Measurements from ENCODE around the gene ATP8A1. TPM values are rescaled to one million over a fixed set of nuclear protein-coding genes. Genes with fewer than 3 reads are reported as not detected.

The ATP8A1 gene
- total RNA-seq, 2 donors from 2014 or later = 17.9 to 18.7 TPM

GRCh38 chr4:42554072-42554471 lies 102.8 kb downstream of the ATP8A1 start:
- Histone ChIP-seq H3K27ac (ENCODE audit: low read depth, low read length) (no peak overlapping the region), H3K27me3 (ENCODE audit: control insufficient read depth, insufficient read depth, low read length, poor library complexity, severe bottlenecking) (no peaks in the 10 kb centered on the region), H3K36me3 (ENCODE audit: control insufficient read depth, insufficient read depth, low read length) (peaks cover 3% of the 10 kb centered on the region), H3K4me1 (ENCODE audit: control insufficient read depth, insufficient read depth, low read length) (no peaks in the 10 kb centered on the region), H3K4me3 (ENCODE audit: low read length) (no peak overlapping the region), H3K9me3 (ENCODE audit: control insufficient read depth, low read length) (no peaks in the 10 kb centered on the region), H3K9ac (ENCODE audit: extremely low read depth, low read length, poor library complexity, severe bottlenecking) (no peak overlapping the region)
- Mint-ChIP-seq H3K27ac (no peak overlapping the region), H3K4me3 (no peak overlapping the region), H3K4me1 (no peaks in the 10 kb centered on the region), H3K27me3 (ENCODE audit: insufficient read depth) (no peaks in the 10 kb centered on the region), H3K9me3 (no peaks in the 10 kb centered on the region), H3K36me3 (ENCODE audit: low read depth) (peaks cover 12% of the 10 kb centered on the region)
- no peak for TF ChIP-seq CTCF (conservative IDR thresholded peaks at IDR 0.05)
- WGBS, 2 experiments (ENCODE audit: insufficient coverage in 1 of 2, insufficient read length in 1 of 2) = 95 to 96% methylated on average over 3 of the region's 3 CpGs
- DNase-seq = no peak

GRCh38 chr4:42549896-42550295 lies 107.0 kb downstream of the ATP8A1 start:
- Mint-ChIP-seq H3K36me3 (ENCODE audit: low read depth) (peaks cover 12% of the 10 kb centered on the region), H3K4me3 (no peak overlapping the region), H3K9me3 (no peaks in the 10 kb centered on the region), H3K27me3 (ENCODE audit: insufficient read depth) (no peaks in the 10 kb centered on the region), H3K27ac (no peak overlapping the region), H3K4me1 (no peaks in the 10 kb centered on the region)
- no peak overlapping the region for H3K27ac ChIP-seq (ENCODE audit: low read depth, low read length)
- no peaks in the 10 kb centered on the region for H3K27me3 ChIP-seq (ENCODE audit: control insufficient read depth, insufficient read depth, low read length, poor library complexity, severe bottlenecking)
- H3K36me3 ChIP-seq (ENCODE audit: control insufficient read depth, insufficient read depth, low read length) = peaks cover 3% of the 10 kb centered on the region
- H3K9me3 ChIP-seq (ENCODE audit: control insufficient read depth, low read length) = no peaks in the 10 kb centered on the region
- no peak for TF ChIP-seq CTCF (conservative IDR thresholded peaks at IDR 0.05)
- DNase-seq = no peak
- no CpG with 5 or more reads among the region's 1 CpG for WGBS, 2 experiments (ENCODE audit: insufficient coverage in 1 of 2, insufficient read length in 1 of 2)
- H3K4me1 ChIP-seq (ENCODE audit: control insufficient read depth, insufficient read depth, low read length) = no peaks in the 10 kb centered on the region
- no peak overlapping the region for H3K4me3 ChIP-seq (ENCODE audit: low read length)
- no peak overlapping the region for H3K9ac ChIP-seq (ENCODE audit: extremely low read depth, low read length, poor library complexity, severe bottlenecking)

- Histone ChIP-seq H3K4me3 (ENCODE audit: low read length) (no peak overlapping the region), H3K4me1 (ENCODE audit: control insufficient read depth, insufficient read depth, low read length) (no peaks in the 10 kb centered on the region), H3K36me3 (ENCODE audit: control insufficient read depth, insufficient read depth, low read length) (peaks cover 3% of the 10 kb centered on the region), H3K9ac (ENCODE audit: extremely low read depth, low read length, poor library complexity, severe bottlenecking) (no peak overlapping the region), H3K27ac (ENCODE audit: low read depth, low read length) (no peak overlapping the region), H3K27me3 (ENCODE audit: control insufficient read depth, insufficient read depth, low read length, poor library complexity, severe bottlenecking) (no peaks in the 10 kb centered on the region), H3K9me3 (ENCODE audit: control insufficient read depth, low read length) (no peaks in the 10 kb centered on the region)
- TF ChIP-seq CTCF (conservative IDR thresholded peaks at IDR 0.05) = no peak
- Mint-ChIP-seq H3K27ac (no peak overlapping the region), H3K4me3 (no peak overlapping the region), H3K4me1 (no peaks in the 10 kb centered on the region), H3K9me3 (peaks cover under 1% of the 10 kb centered on the region), H3K27me3 (ENCODE audit: insufficient read depth) (no peaks in the 10 kb centered on the region), H3K36me3 (ENCODE audit: low read depth) (peaks cover under 1% of the 10 kb centered on the region)
- 85 to 93% methylated on average over 3 of the region's 3 CpGs for WGBS, 2 experiments (ENCODE audit: insufficient coverage in 1 of 2, insufficient read length in 1 of 2)
- no peak for DNase-seq
Observed at GRCh38 chr4:42547805-42548204, 109.1 kb downstream of the ATP8A1 start.

Measured in endodermal cell (in vitro differentiated cells).